Neural progenitor cell (in vitro differentiated cells): ENCODE measurements around the gene TMEM53. TPM values are rescaled to one million over a fixed set of nuclear protein-coding genes. Genes with fewer than 3 reads are reported as not detected.

Experiments used
- DNase-seq: peaks from one replicate; pipeline ENCODE4 v3.0.0-alpha.2; 2016; ENCODE audit warnings: low spot score
- H2AFZ ChIP-seq: fragments of 200-600 bp; sonication (generic); replicated peaks from 2 replicates; pipeline ENCODE4 v1.6.1; 2016; ENCODE audit warnings: antibody characterized with exemption
- H3F3A ChIP-seq: fragments of 200-600 bp; sonication (generic); 2 replicates; pipeline ENCODE4 v1.6.1; 2016; ENCODE audit warnings: antibody characterized with exemption, low read depth
- H3K27ac ChIP-seq: fragments of 200-600 bp; sonication (generic); 2 replicates; pipeline ENCODE4 v1.5.1; 2016; ENCODE audit warnings: mild to moderate bottlenecking
- H3K27me3 ChIP-seq: fragments of 200-600 bp; sonication (generic); 2 replicates; pipeline ENCODE4 v1.6.1; 2016; ENCODE audit warnings: mild to moderate bottlenecking, moderate library complexity
- H3K36me3 ChIP-seq: fragments of 200-600 bp; sonication (generic); 2 replicates; pipeline ENCODE4 v1.5.1; 2016
- H3K4me1 ChIP-seq: fragments of 200-600 bp; sonication (generic); 2 replicates; pipeline ENCODE4 v1.6.1; 2016; ENCODE audit warnings: mixed run types
- H3K4me2 ChIP-seq: fragments of 200-600 bp; sonication (generic); 2 replicates; pipeline ENCODE4 v1.6.1; 2016
- H3K4me3 ChIP-seq: fragments of 200-600 bp; sonication (generic); 2 replicates; pipeline ENCODE4 v1.5.1; 2016
- H3K79me2 ChIP-seq: fragments of 200-600 bp; sonication (generic); 2 replicates; pipeline ENCODE4 v1.6.1; 2016; ENCODE audit warnings: low read depth
- H3K9ac ChIP-seq: fragments of 200-600 bp; sonication (generic); 2 replicates; pipeline ENCODE4 v1.6.1; 2016
- H3K9me3 ChIP-seq: fragments of 200-600 bp; sonication (generic); 2 replicates; pipeline ENCODE4 v1.5.1; 2016; ENCODE audit warnings: low read depth
- H4K20me1 ChIP-seq: fragments of 200-600 bp; sonication (generic); 2 replicates; pipeline ENCODE4 v1.6.1; 2016; ENCODE audit warnings: low read depth
- H3K27ac Mint-ChIP-seq: 3 replicates; pipeline ENCODE4 v1.8.0; 2021; ENCODE audit warnings: mixed read lengths
- H3K27me3 Mint-ChIP-seq: 2 replicates; pipeline ENCODE4 v1.8.0; 2022; ENCODE audit warnings: low read depth, mild to moderate bottlenecking, inconsistent platforms, moderate library complexity, mixed read lengths; ENCODE audit not compliant: insufficient read depth
- H3K36me3 Mint-ChIP-seq: 3 replicates; pipeline ENCODE4 v1.8.0; 2021; ENCODE audit warnings: mixed read lengths
- H3K4me1 Mint-ChIP-seq: 3 replicates; pipeline ENCODE4 v1.8.0; 2021; ENCODE audit warnings: mixed read lengths
- H3K4me3 Mint-ChIP-seq: 3 replicates; pipeline ENCODE4 v1.8.0; 2021; ENCODE audit warnings: mild to moderate bottlenecking, moderate library complexity, mixed read lengths
- H3K9me3 Mint-ChIP-seq: 3 replicates; pipeline ENCODE4 v1.8.0; 2020; ENCODE audit warnings: mixed read lengths
- CTCF ChIP-seq: fragments of 200-600 bp; sonication (generic); IDR thresholded peaks from 2 replicates; pipeline ENCODE4 v1.5.1; 2017; ENCODE audit warnings: antibody characterized with exemption, mild to moderate bottlenecking
- EZH2 ChIP-seq: fragments of 200-600 bp; sonication (generic); IDR thresholded peaks from 2 replicates; pipeline ENCODE4 v1.6.1; 2017; ENCODE audit warnings: antibody characterized with exemption, mild to moderate bottlenecking, moderate library complexity
- EZH2phosphoT487 ChIP-seq: fragments of 200-600 bp; sonication (generic); IDR thresholded peaks from 2 replicates; pipeline ENCODE4 v1.6.1; 2017; ENCODE audit warnings: antibody characterized with exemption
- total RNA-seq: library from RNA; depleted of rRNA; stranded (reverse); fragments of >200 nt; gene quantifications from 2 replicates; pipeline ENCODE4 v1.2.3, GENCODE V29; 2015; ENCODE audit warnings: low replicate concordance

The TMEM53 gene
- total RNA-seq, 1 donor from 2014 or later, result 5.0 TPM

DNA sequence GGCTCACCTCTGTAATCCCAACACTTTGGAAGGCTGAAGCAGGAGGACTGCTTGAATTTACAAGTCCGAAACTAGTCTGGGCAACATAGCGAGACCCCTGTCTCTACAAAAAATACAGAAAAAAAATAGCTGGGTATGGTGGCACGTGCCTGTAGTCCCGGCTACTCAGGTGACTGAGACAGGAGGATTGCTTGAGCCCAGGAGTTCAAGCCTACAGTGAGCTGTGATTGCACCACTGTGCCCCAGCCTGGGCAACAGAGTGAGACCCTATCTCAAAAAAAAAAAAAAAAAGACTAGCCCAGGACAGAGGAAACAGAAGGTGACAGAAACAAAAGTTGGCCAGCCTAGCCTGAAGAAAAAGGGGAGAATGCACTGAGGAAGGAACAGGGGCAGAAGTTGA is 21.4 kb upstream of the TMEM53 start:
- H3K4me1 ChIP-seq, result no peaks in the 10 kb centered on the region
- no peaks in the 10 kb centered on the region for H3K9me3 ChIP-seq
- H3F3A ChIP-seq, result no peaks in the 10 kb centered on the region
- no peak overlapping the region for H3K9ac ChIP-seq
- H3K27ac Mint-ChIP-seq, result no peak overlapping the region
- H3K79me2 ChIP-seq, result no peaks in the 10 kb centered on the region
- H3K4me3 Mint-ChIP-seq, result no peak overlapping the region
- no peak overlapping the region for H3K27ac ChIP-seq
- no peak overlapping the region for H3K4me2 ChIP-seq
- peaks cover 7% of the 10 kb centered on the region for H3K27me3 Mint-ChIP-seq
- no peaks in the 10 kb centered on the region for H4K20me1 ChIP-seq
- H2AFZ ChIP-seq, result no peak overlapping the region
- no peak for DNase-seq
- H3K27me3 ChIP-seq, result no peaks in the 10 kb centered on the region
- TF ChIP-seq CTCF (no peak), EZH2 (no peak), EZH2phosphoT487 (no peak)
- H3K4me3 ChIP-seq, result no peak overlapping the region
- peaks cover 5% of the 10 kb centered on the region for H3K36me3 Mint-ChIP-seq
- H3K4me1 Mint-ChIP-seq, result no peaks in the 10 kb centered on the region
- H3K9me3 Mint-ChIP-seq, result no peaks in the 10 kb centered on the region
- no peaks in the 10 kb centered on the region for H3K36me3 ChIP-seq

GRCh38 chr1:44694863-44695478 is 20.7 kb upstream of the TMEM53 start:
- no peaks in the 10 kb centered on the region for H3K36me3 ChIP-seq
- H3K9ac ChIP-seq, result no peak overlapping the region
- H3K4me1 ChIP-seq, result no peaks in the 10 kb centered on the region
- H2AFZ ChIP-seq, result no peak overlapping the region
- Mint-ChIP-seq H3K9me3 (no peaks in the 10 kb centered on the region), H3K36me3 (peaks cover 5% of the 10 kb centered on the region), H3K4me1 (no peaks in the 10 kb centered on the region), H3K27me3 (peaks cover 4% of the 10 kb centered on the region), H3K27ac (no peak overlapping the region), H3K4me3 (no peak overlapping the region)
- H3K27ac ChIP-seq, result no peak overlapping the region
- H3K9me3 ChIP-seq, result no peaks in the 10 kb centered on the region
- TF ChIP-seq CTCF (no peak), EZH2phosphoT487 (no peak), EZH2 (no peak)
- no peak for DNase-seq
- H4K20me1 ChIP-seq, result no peaks in the 10 kb centered on the region
- no peaks in the 10 kb centered on the region for H3K79me2 ChIP-seq
- H3F3A ChIP-seq, result no peaks in the 10 kb centered on the region
- H3K4me3 ChIP-seq, result no peak overlapping the region
- no peaks in the 10 kb centered on the region for H3K27me3 ChIP-seq
- H3K4me2 ChIP-seq, result no peak overlapping the region

DNA sequence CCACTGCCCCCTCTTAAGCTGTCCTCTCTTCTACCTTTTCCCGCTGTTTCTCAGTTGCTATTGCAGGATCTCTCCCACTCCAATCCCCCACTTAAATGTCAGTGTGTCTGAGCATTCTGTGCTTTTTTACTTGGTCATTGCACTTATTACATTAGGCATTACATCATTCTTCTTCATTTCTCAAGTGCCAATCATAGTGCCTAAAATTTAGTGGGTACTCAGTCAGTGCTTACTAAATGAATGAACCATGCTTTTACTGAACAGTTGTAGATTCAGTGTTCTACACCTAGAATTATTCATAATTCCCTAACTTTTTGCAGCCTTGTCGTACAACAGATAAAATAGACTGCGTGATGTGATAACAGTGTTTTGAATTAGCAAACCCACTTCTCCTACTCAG is 19.6 kb upstream of the TMEM53 start:
- Mint-ChIP-seq H3K27me3 (peaks cover 3% of the 10 kb centered on the region), H3K9me3 (no peaks in the 10 kb centered on the region), H3K27ac (no peak overlapping the region), H3K36me3 (peaks cover 5% of the 10 kb centered on the region), H3K4me1 (peaks cover 4% of the 10 kb centered on the region), H3K4me3 (no peak overlapping the region)
- H3K36me3 ChIP-seq, result no peaks in the 10 kb centered on the region
- no peak for DNase-seq
- H3K9me3 ChIP-seq, result no peaks in the 10 kb centered on the region
- no peak overlapping the region for H3K27ac ChIP-seq
- H3K27me3 ChIP-seq, result no peaks in the 10 kb centered on the region
- H3K4me1 ChIP-seq, result no peaks in the 10 kb centered on the region
- no peak overlapping the region for H3K4me3 ChIP-seq
- no peak overlapping the region for H2AFZ ChIP-seq
- TF ChIP-seq EZH2 (no peak), EZH2phosphoT487 (no peak), CTCF (no peak)
- no peaks in the 10 kb centered on the region for H3F3A ChIP-seq
- H4K20me1 ChIP-seq, result no peaks in the 10 kb centered on the region
- no peak overlapping the region for H3K9ac ChIP-seq
- H3K79me2 ChIP-seq, result no peaks in the 10 kb centered on the region
- no peak overlapping the region for H3K4me2 ChIP-seq
